ENCODE measurements around the gene JPH4. TPM values are rescaled to one million over a fixed set of nuclear protein-coding genes. Genes with fewer than 3 reads are reported as not detected.

JPH4 gene
- total and polyA plus RNA-seq, 4 donors: 0.23 to 3.1 (median 1.0) TPM

DNA sequence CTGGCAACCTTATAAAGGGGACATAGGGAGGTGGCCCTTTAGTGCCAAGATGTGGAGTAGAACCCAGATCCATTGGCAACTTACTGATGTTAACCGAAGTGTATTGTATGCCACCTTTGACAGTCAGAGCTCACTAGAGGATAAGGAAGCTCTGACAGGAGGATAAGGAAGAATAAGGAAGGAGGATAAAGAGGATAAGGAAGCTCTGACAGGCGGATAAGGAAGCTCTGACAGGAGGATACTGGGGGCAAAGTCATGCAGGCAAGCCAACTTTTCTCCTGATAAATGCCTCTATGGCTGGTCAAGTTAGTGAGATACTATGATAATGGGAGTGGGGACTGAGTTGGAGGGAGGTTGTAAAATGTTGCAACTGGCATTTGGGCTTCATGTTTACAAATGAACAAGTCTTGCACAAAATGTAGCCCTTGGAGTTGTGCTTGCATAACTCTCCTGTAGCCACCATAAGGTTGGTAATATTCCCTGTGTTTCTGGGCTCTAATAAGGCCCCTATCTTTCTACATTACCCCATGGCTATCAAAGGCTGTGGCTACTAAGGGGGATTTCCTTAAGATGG is 39.9 kb upstream of the JPH4 start:
- 62 to 72% methylated on average over 2 of the region's 2 CpGs for WGBS, 2 donors
- no peaks in the 10 kb centered on the region for H3K9me3 ChIP-seq (ENCODE audit: control insufficient read depth in 4 of 4, insufficient read depth in 3 of 4, low read length in 3 of 4)
- H3K27me3 ChIP-seq (ENCODE audit: control insufficient read depth in 3 of 3, insufficient read depth in 3 of 3, low read length in 2 of 3): no peaks in the 10 kb centered on the region
- no peak overlapping the region for H3K4me3 ChIP-seq
- H3K4me1 ChIP-seq (ENCODE audit: control insufficient read depth in 5 of 5, insufficient read depth in 5 of 5, low read length in 5 of 5): no peaks in the 10 kb centered on the region
- TF ChIP-seq, protein P1, sequence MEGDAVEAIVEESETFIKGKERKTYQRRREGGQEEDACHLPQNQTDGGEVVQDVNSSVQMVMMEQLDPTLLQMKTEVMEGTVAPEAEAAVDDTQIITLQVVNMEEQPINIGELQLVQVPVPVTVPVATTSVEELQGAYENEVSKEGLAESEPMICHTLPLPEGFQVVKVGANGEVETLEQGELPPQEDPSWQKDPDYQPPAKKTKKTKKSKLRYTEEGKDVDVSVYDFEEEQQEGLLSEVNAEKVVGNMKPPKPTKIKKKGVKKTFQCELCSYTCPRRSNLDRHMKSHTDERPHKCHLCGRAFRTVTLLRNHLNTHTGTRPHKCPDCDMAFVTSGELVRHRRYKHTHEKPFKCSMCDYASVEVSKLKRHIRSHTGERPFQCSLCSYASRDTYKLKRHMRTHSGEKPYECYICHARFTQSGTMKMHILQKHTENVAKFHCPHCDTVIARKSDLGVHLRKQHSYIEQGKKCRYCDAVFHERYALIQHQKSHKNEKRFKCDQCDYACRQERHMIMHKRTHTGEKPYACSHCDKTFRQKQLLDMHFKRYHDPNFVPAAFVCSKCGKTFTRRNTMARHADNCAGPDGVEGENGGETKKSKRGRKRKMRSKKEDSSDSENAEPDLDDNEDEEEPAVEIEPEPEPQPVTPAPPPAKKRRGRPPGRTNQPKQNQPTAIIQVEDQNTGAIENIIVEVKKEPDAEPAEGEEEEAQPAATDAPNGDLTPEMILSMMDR (IDR thresholded peaks at IDR 0.05; ENCODE audit: control extremely low read depth, extremely low read depth): no peak
- DNase-seq (no peak), ATAC-seq (ENCODE audit: insufficient read depth, low FRiP score) (no peak)
- H3K27ac ChIP-seq (ENCODE audit: low read depth in 1 of 2, low read length in 1 of 2): no peak overlapping the region
- H3K9ac ChIP-seq (ENCODE audit: insufficient read depth in 1 of 2, low read length in 2 of 2): no peak overlapping the region
- no peaks in the 10 kb centered on the region for H3K36me3 ChIP-seq (ENCODE audit: control insufficient read depth in 4 of 4, insufficient read depth in 4 of 4, low read length in 4 of 4)

DNA sequence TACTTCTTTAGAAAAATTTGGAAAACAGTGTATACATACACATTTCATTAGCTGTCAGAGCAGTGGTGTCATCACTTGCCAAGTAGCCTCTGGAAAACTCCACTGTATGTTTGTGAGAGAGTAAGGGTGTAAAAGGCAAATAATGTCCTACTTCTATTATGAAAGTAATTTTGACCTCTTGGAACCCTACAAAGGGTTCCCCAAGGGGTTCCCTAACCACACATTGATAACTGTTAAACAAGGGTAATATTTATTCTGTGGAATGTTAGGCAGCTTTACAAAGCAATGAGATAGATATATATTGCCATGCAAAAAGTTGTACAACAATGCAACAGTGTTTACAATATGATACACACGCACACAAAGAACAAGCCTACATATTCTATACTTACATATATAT is 38.9 kb upstream of the JPH4 start:
- no peak for DNase-seq

DNA sequence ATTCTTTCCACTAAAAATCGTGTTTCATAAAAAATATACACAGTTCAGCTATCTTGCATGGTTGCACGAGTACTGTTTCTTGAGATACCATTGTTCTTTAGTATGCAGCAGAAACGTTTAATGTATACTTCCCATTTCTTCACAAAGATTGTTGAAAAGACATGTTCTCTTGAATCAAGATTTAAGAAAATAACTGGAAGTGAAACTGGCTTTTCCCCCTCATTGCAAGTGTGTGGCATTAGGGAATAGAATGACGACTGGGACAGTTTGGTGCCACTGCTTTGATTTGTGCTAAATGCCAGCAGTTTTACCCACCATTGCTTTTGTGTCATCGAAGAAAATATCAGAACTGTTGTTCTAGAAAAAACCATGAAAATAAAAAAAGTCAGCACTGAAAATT is 37.3 kb upstream of the JPH4 start:
- no peaks in the 10 kb centered on the region for H3K27me3 ChIP-seq (ENCODE audit: control insufficient read depth in 3 of 3, insufficient read depth in 3 of 3, low read length in 2 of 3)
- H3K36me3 ChIP-seq (ENCODE audit: control insufficient read depth in 4 of 4, insufficient read depth in 4 of 4, low read length in 4 of 4): no peaks in the 10 kb centered on the region
- WGBS, 2 donors: 50 to 53% methylated on average over 5 of the region's 5 CpGs
- H3K9me3 ChIP-seq (ENCODE audit: control insufficient read depth in 4 of 4, insufficient read depth in 3 of 4, low read length in 3 of 4): no peaks in the 10 kb centered on the region
- peaks cover 0 to 5% (median 0%) of the 10 kb centered on the region in 5 donors for H3K4me1 ChIP-seq (ENCODE audit: control insufficient read depth in 5 of 5, insufficient read depth in 5 of 5, low read length in 5 of 5)
- H3K9ac ChIP-seq (ENCODE audit: insufficient read depth in 1 of 2, low read length in 2 of 2): no peak overlapping the region
- TF ChIP-seq, protein P1 (IDR thresholded peaks at IDR 0.05; ENCODE audit: control extremely low read depth, extremely low read depth): no peak
- H3K27ac ChIP-seq (ENCODE audit: low read depth in 1 of 2, low read length in 1 of 2): no peak overlapping the region
- no peak overlapping the region for H3K4me3 ChIP-seq
- no peak for DNase-seq
- no peak for ATAC-seq (ENCODE audit: insufficient read depth, low FRiP score)

More for the DNA sequence above, 38.9 kb upstream of the JPH4 start:
- Histone ChIP-seq H3K9me3 (ENCODE audit: control insufficient read depth in 4 of 4, insufficient read depth in 3 of 4, low read length in 3 of 4) (no peaks in the 10 kb centered on the region), H3K36me3 (ENCODE audit: control insufficient read depth in 4 of 4, insufficient read depth in 4 of 4, low read length in 4 of 4) (no peaks in the 10 kb centered on the region), H3K4me3 (no peak overlapping the region), H3K9ac (ENCODE audit: insufficient read depth in 1 of 2, low read length in 2 of 2) (no peak overlapping the region), H3K27me3 (ENCODE audit: control insufficient read depth in 3 of 3, insufficient read depth in 3 of 3, low read length in 2 of 3) (no peaks in the 10 kb centered on the region), H3K27ac (ENCODE audit: low read depth in 1 of 2, low read length in 1 of 2) (no peak overlapping the region), H3K4me1 (ENCODE audit: control insufficient read depth in 5 of 5, insufficient read depth in 5 of 5, low read length in 5 of 5) (no peaks in the 10 kb centered on the region)
- ATAC-seq (ENCODE audit: insufficient read depth, low FRiP score): no peak
- TF ChIP-seq, protein P1 (IDR thresholded peaks at IDR 0.05; ENCODE audit: control extremely low read depth, extremely low read depth): no peak
- WGBS, 2 donors: 89 to 93% methylated on average over 1 of the region's 1 CpG

DNA sequence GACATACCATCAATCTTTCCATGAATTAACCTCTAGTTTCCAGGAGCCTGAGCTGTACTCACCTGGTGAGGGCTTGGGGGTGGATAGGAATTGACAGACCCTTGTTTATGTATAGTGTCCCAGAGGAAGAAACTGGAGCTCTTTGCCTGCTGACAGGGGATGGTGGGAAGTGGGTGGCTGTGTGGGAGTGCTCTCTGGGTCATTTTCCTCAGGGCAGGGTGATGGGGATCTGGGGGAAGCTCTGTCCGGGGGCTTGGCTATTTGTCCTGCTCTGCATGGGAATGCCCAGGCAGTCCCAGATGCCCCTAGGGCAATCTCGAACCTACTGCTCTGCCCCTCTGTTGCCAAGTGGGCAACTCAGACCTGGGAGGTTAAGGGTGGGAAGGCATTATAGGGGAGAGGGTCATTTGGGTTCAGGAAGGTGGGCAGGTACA is 35.8 kb upstream of the JPH4 start:
- TF ChIP-seq, protein P1 (IDR thresholded peaks at IDR 0.05; ENCODE audit: control extremely low read depth, extremely low read depth): no peak
- no peak overlapping the region for H3K9ac ChIP-seq (ENCODE audit: insufficient read depth in 1 of 2, low read length in 2 of 2)
- H3K27me3 ChIP-seq (ENCODE audit: control insufficient read depth in 3 of 3, insufficient read depth in 3 of 3, low read length in 2 of 3): no peaks in the 10 kb centered on the region
- no peaks in the 10 kb centered on the region for H3K9me3 ChIP-seq (ENCODE audit: control insufficient read depth in 4 of 4, insufficient read depth in 3 of 4, low read length in 3 of 4)
- ATAC-seq (ENCODE audit: insufficient read depth, low FRiP score) (no peak), DNase-seq (no peak)
- 77 to 85% methylated on average over 2 of the region's 2 CpGs for WGBS, 2 donors
- peak overlapping the region in 1 of 2 donors; percentile 32 for H3K27ac ChIP-seq (ENCODE audit: low read depth in 1 of 2, low read length in 1 of 2)
- H3K4me3 ChIP-seq: no peak overlapping the region
- H3K4me1 ChIP-seq (ENCODE audit: control insufficient read depth in 5 of 5, insufficient read depth in 5 of 5, low read length in 5 of 5): peaks cover 0 to 12% (median 0%) of the 10 kb centered on the region in 5 donors
- no peaks in the 10 kb centered on the region for H3K36me3 ChIP-seq (ENCODE audit: control insufficient read depth in 4 of 4, insufficient read depth in 4 of 4, low read length in 4 of 4)
